PC-3 (cell line): ENCODE measurements around the gene PANK1.

Experiments
- EZH2 ChIP-seq: fragments of 300-600 bp; sonication (generic); IDR thresholded peaks from one replicate; pipeline ENCODE4 v1.6.1; 2017; ENCODE audit warnings: antibody characterized with exemption, mild to moderate bottlenecking, low read length; ENCODE audit not compliant: unreplicated experiment
- TF ChIP-seq, protein P1 (sequence below): fragments of 300-600 bp; sonication (generic); conservative IDR thresholded peaks from 2 replicates; pipeline ENCODE4 v1.5.1; 2017; ENCODE audit warnings: antibody characterized with exemption, low read depth, mild to moderate bottlenecking, low read length

DNA sequence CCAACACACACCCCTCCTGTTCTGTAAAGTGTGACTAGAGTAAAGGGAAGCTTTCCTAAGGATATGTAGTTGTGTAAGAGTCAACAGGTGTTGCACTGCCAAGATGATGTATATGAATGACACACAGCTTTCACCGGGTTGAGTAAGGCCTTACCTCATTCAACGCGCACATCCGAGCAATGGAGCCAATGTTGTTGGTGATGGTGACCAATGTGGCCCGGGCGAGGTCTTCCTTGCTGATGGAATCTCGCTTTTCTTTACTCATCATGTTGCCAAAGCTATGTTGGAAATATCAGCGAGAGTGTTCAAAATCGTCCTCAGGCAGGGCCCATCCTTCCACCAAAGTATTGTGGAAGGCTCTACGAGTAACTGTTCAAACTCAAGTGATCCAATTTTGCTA, 52.0 kb downstream of the PANK1 start:
- TF ChIP-seq, protein P1, sequence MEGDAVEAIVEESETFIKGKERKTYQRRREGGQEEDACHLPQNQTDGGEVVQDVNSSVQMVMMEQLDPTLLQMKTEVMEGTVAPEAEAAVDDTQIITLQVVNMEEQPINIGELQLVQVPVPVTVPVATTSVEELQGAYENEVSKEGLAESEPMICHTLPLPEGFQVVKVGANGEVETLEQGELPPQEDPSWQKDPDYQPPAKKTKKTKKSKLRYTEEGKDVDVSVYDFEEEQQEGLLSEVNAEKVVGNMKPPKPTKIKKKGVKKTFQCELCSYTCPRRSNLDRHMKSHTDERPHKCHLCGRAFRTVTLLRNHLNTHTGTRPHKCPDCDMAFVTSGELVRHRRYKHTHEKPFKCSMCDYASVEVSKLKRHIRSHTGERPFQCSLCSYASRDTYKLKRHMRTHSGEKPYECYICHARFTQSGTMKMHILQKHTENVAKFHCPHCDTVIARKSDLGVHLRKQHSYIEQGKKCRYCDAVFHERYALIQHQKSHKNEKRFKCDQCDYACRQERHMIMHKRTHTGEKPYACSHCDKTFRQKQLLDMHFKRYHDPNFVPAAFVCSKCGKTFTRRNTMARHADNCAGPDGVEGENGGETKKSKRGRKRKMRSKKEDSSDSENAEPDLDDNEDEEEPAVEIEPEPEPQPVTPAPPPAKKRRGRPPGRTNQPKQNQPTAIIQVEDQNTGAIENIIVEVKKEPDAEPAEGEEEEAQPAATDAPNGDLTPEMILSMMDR: no peak
- no peak for TF ChIP-seq EZH2
